Measurements from ENCODE around the gene CHAC1. TPM values are rescaled to one million over a fixed set of nuclear protein-coding genes. Genes with fewer than 3 reads are reported as not detected.
"Not testable (repeated sequence)": the region's sequence is repeated elsewhere in the genome, so short reads cannot be mapped to it uniquely, and the experiment has no call there.

CHAC1 gene
- total RNA-seq, 1 experiment from 2014 or later, result 1.9 TPM

DNA sequence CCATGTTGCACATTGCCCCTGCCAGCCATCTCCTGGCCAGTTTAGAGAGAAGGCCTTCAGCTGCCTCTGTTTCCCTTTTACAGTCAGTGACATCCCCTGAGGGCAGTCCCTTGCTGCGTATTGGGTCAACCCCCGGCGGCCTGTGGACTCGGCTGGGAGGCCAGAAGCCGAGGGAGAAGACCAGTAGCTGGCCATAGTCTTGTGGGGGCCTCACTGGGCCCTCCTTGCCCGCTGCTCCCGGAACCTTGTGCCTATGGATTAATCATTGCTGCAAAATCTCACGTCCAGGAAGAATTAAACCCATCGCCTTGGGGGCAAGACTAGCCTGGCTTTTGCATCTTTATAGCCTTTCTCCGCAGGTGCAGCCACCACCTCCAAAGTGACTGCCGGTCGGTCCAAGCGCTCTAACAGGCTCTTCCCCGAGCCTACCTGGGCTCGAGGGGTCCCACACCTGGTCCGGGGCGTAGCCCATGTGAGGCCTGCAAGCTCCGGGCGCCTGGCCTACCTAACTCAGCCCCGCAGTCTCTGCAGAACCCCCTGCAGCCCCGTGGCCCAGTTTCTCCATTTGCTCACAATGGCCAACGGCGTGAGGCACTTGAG, 870 bp upstream of the CHAC1 start:
- peaks cover 18% of the 10 kb centered on the region for H3K4me1 ChIP-seq (replicated peaks)
- H3K36me3 ChIP-seq, result no peaks in the 10 kb centered on the region
- H3K4me3 ChIP-seq, result peak overlapping the region; percentile 52
- no peak for DNase-seq (ENCODE audit: low read depth in 1 of 2, low spot score in 2 of 2)
- no peaks in the 10 kb centered on the region for H3K9me3 ChIP-seq (replicated peaks)
- no peaks in the 10 kb centered on the region for H3K27me3 ChIP-seq (replicated peaks)
- H3K27ac ChIP-seq, result peak overlapping the region; percentile 47

DNA sequence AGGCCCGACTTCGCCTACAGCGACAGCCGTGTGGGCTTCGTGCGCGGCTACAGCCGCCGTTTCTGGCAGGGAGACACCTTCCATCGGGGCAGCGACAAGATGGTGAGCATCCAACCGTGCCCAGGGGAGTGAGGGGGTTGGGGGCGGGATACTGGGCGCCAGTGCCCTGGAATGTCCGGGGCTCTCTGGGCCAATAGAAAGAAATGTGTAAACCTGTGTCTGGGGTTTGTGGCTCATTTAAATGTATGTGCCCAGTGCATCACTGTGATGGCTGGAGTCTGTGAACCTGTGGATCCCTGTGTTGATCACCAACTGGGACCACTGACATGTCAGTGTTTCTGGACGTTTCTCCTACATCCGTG, 423 bp downstream of the CHAC1 start:
- H3K27me3 ChIP-seq (replicated peaks), result no peaks in the 10 kb centered on the region
- peaks cover 18% of the 10 kb centered on the region for H3K4me1 ChIP-seq (replicated peaks)
- no peak overlapping the region for H3K27ac ChIP-seq
- no peaks in the 10 kb centered on the region for H3K9me3 ChIP-seq (replicated peaks)
- peak overlapping the region; percentile 52 for H3K4me3 ChIP-seq
- DNase-seq (ENCODE audit: low read depth in 1 of 2, low spot score in 2 of 2), result no peak
- no peaks in the 10 kb centered on the region for H3K36me3 ChIP-seq

DNA sequence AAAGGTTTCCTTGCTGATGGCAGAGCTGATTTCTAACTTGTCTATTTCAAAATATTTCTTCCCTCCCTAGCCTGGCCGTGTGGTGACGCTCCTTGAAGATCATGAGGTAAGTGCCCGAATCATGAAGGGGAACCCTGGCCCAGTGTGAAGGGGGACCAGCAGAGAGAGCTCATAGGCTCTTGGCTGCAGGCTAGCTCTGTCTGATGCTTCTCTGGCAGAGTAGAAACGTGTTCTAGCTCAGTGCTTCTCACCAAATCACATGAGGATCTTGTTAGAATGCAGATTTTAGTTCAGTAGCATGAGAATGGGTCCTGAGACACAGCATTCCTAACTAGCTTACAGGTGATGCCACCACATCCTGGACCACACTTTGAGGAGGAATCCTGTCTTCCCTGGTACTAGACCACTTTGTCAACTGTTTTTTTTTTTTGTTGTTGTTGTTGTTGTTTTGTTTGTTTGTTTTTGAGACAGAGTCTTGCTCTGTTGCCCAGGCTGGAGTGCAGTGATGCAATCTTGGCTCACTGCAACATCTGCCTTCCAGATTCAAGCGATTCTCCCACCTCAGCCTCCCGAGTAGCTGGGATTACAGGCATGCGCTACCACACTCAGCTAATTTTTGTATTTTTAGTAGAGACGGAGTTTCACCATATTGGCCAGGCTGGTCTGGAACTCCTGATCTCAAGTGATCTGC, 1.0 kb downstream of the CHAC1 start:
- not testable (repeated sequence) for H3K36me3 ChIP-seq; H3K9me3 ChIP-seq (replicated peaks); H3K27ac ChIP-seq; DNase-seq (ENCODE audit: low read depth in 1 of 2, low spot score in 2 of 2); H3K27me3 ChIP-seq (replicated peaks)
- Histone ChIP-seq H3K4me1 (replicated peaks) (peaks cover 18% of the 10 kb centered on the region), H3K4me3 (peak overlapping the region; percentile 52)

DNA sequence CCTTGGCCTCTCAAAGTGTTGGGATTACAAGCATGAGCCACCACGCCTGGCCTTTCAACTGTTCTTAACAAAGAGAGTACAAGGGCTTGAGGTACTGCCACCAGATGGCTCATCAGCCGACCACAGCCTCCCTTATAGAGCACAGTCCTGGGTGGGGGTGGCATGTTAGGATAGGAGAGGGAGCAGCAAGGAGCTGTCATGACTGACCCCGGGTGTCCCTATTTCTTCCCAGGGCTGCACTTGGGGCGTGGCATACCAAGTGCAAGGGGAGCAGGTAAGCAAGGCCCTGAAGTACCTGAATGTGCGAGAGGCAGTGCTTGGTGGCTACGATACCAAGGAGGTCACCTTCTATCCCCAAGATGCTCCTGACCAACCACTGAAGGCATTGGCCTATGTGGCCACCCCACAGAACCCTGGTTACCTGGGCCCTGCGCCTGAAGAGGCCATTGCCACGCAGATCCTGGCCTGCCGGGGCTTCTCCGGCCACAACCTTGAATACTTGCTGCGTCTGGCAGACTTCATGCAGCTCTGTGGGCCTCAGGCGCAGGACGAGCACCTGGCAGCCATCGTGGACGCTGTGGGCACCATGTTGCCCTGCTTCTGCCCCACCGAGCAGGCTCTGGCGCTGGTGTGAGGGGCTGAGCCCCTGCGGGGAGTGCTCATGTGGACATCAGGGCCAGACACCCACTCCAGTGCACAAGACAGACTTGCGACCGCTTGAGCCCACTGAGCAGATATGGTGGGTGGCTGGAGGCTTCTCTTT, 2.1 kb downstream of the CHAC1 start:
- Histone ChIP-seq H3K4me1 (replicated peaks) (peaks cover 18% of the 10 kb centered on the region), H3K27ac (no peak overlapping the region), H3K27me3 (replicated peaks) (no peaks in the 10 kb centered on the region), H3K36me3 (no peaks in the 10 kb centered on the region), H3K4me3 (no peak overlapping the region), H3K9me3 (replicated peaks) (no peaks in the 10 kb centered on the region)
- peak in 1 of 2 experiments; percentile 40 for DNase-seq (ENCODE audit: low read depth in 1 of 2, low spot score in 2 of 2)

DNA sequence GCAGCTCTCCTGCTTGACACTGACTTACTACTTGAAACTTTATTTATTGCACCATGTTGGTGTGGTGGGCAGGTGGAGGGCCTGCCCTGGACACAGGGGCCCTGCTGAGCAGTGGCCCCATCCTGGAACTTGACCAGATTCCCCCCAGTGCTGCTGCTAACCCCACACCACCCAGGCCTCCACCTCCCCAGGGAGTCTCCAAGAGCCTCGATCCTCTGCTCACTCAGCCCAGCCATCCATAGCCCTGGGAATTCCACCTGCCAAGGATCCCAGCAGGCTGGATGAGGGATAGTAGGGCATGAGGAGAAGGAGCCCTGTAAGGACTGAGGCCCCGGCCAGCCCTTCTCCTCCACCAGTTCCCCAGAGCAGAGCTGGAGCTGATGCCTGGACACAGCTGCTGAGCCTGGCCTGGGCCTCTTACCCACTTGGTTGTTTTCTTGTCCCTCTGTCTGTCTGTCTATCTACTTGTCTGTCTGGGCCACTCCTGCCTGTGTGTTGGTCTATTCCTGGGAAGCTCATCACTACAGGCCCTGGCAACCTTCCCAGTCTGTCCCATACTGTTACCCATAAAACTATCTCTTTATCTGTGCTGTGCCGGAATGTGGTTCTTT, 2.8 kb downstream of the CHAC1 start:
- H3K9me3 ChIP-seq (replicated peaks), result no peaks in the 10 kb centered on the region
- H3K36me3 ChIP-seq, result no peaks in the 10 kb centered on the region
- no peaks in the 10 kb centered on the region for H3K27me3 ChIP-seq (replicated peaks)
- H3K4me1 ChIP-seq (replicated peaks), result peaks cover 21% of the 10 kb centered on the region
- DNase-seq (ENCODE audit: low read depth in 1 of 2, low spot score in 2 of 2), result no peak
- H3K4me3 ChIP-seq, result no peak overlapping the region
- H3K27ac ChIP-seq, result no peak overlapping the region

DNA sequence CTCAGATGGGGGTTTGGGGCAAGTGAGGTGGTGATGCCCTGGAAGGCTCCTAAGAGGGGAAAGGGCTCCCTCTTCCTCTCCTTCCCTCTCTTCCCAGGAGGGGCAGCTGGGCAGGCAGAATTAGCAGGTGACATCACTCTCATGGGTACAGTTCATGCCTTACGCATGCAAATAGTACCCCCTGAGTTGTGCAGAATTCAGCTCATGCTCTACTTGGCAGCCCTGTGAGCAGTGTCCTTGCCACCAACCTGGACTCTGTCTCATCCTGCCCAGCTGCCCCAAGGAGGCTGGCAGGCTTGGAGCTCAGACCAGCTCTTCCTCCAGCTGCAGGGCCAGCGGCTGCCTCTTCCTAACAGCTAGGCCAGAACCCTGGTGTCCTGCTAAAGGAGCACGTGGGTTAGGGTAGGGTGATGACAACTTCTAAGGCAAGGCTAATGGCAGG, 3.3 kb downstream of the CHAC1 start:
- no peaks in the 10 kb centered on the region for H3K9me3 ChIP-seq (replicated peaks)
- no peak overlapping the region for H3K27ac ChIP-seq
- no peaks in the 10 kb centered on the region for H3K36me3 ChIP-seq
- H3K27me3 ChIP-seq (replicated peaks), result no peaks in the 10 kb centered on the region
- H3K4me3 ChIP-seq, result no peak overlapping the region
- DNase-seq (ENCODE audit: low read depth in 1 of 2, low spot score in 2 of 2), result no peak
- peaks cover 21% of the 10 kb centered on the region for H3K4me1 ChIP-seq (replicated peaks)

DNA sequence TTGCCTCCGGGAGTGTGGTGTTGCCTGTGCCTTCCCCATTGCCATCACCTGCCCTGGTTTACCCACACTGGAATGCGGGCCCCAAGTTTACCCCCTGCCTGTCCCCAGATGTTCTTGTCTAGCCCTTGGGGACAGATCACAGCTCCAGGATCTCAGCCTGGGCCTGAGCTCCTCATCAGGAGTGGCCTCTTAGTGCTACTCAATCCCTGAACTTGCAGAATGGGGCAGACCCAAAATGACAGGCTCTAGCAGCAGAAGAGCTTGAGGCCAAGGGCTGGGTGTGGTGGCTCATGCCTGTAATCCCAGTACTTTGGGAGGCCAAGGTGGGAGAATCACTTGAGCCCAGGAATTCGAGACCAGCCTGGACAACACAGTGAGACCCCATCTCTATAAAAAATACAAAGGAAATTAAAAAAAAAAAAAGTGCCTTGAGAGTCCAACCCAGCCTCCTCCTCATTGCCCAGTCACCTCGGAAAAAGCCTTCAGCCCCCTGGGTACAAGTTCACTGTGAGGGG, 3.8 kb downstream of the CHAC1 start:
- no peaks in the 10 kb centered on the region for H3K36me3 ChIP-seq
- no peak overlapping the region for H3K27ac ChIP-seq
- no peak for DNase-seq (ENCODE audit: low read depth in 1 of 2, low spot score in 2 of 2)
- H3K4me3 ChIP-seq, result no peak overlapping the region
- peaks cover 21% of the 10 kb centered on the region for H3K4me1 ChIP-seq (replicated peaks)
- no peaks in the 10 kb centered on the region for H3K27me3 ChIP-seq (replicated peaks)
- H3K9me3 ChIP-seq (replicated peaks), result no peaks in the 10 kb centered on the region

DNA sequence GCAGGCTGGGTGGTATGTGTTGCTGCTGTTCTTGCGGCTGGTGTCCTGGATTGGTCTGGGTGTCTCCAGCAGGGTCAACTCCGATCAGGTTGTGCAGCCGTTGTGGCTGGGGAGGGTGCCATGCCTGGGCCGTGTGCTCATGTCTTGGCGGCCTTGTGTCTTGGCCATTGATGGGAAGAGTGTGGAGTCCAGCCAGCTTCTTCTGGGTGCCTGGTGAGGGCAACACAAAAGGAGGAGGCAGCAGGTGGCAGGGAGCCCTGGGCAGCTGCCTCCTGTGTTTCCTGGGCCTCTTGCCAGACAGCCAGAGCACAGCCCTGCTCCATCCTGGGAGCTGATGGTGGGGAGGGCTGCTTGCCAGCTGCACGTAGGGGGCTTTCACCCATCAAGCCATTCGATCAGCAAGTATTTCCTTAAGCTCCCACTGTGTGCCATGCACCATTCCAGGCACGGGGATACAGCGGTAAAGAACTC, 4.3 kb downstream of the CHAC1 start:
- no peak for DNase-seq (ENCODE audit: low read depth in 1 of 2, low spot score in 2 of 2)
- peaks cover 16% of the 10 kb centered on the region for H3K4me1 ChIP-seq (replicated peaks)
- H3K27ac ChIP-seq, result no peak overlapping the region
- H3K9me3 ChIP-seq (replicated peaks), result no peaks in the 10 kb centered on the region
- H3K4me3 ChIP-seq, result no peak overlapping the region
- H3K27me3 ChIP-seq (replicated peaks), result no peaks in the 10 kb centered on the region
- no peaks in the 10 kb centered on the region for H3K36me3 ChIP-seq

DNA sequence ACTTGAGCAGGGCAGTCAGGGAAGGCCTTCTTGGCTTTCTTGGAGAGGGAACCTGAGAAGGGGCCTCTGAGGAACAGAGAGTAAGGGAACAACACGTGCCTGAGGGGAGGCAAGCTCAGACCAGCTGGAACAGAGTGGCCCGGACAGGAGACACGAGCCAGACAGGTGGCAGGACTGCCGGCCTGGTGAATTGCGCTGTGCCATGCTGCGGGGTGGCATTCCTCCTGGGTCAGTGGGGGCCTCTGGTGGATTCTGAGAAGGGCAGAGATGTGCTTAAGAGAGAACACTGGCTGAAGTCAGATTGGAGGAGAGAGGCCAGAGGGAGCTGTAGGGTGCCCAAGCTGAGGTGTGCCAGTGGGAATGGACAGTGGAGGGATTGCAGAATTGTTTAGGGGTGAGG, 4.9 kb downstream of the CHAC1 start:
- no peaks in the 10 kb centered on the region for H3K36me3 ChIP-seq
- H3K4me3 ChIP-seq, result no peak overlapping the region
- DNase-seq (ENCODE audit: low read depth in 1 of 2, low spot score in 2 of 2), result no peak
- no peaks in the 10 kb centered on the region for H3K27me3 ChIP-seq (replicated peaks)
- peaks cover 13% of the 10 kb centered on the region; the same call in 1 of the 2 replicates for H3K4me1 ChIP-seq (replicated peaks)
- H3K27ac ChIP-seq, result no peak overlapping the region
- no peaks in the 10 kb centered on the region for H3K9me3 ChIP-seq (replicated peaks)

DNA sequence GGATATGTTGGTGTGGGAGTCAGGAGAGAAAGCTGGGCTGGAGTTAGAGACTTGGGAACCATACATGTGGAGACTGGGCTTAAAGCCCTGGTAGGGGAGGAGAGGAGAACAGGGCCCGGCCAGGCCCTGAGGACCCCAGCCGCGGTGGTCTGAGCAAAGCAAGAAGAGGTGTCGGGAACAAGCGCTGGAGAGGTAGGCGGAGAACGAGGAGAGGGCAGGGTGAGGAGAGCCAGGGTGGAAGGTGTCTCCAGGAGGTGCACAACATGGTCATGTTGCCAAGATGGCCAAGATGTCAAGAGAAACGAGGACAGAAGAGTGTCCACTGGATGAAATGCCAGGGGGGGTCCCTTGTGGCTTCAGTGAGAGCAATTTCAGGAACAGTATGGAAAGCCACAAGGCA, 5.5 kb downstream of the CHAC1 start:
- no peak for DNase-seq (ENCODE audit: low read depth in 1 of 2, low spot score in 2 of 2)
- Histone ChIP-seq H3K27ac (no peak overlapping the region), H3K4me1 (replicated peaks) (peaks cover 9% of the 10 kb centered on the region; the same call in 1 of the 2 replicates), H3K9me3 (replicated peaks) (no peaks in the 10 kb centered on the region), H3K36me3 (no peaks in the 10 kb centered on the region), H3K4me3 (no peak overlapping the region), H3K27me3 (replicated peaks) (no peaks in the 10 kb centered on the region)

DNA sequence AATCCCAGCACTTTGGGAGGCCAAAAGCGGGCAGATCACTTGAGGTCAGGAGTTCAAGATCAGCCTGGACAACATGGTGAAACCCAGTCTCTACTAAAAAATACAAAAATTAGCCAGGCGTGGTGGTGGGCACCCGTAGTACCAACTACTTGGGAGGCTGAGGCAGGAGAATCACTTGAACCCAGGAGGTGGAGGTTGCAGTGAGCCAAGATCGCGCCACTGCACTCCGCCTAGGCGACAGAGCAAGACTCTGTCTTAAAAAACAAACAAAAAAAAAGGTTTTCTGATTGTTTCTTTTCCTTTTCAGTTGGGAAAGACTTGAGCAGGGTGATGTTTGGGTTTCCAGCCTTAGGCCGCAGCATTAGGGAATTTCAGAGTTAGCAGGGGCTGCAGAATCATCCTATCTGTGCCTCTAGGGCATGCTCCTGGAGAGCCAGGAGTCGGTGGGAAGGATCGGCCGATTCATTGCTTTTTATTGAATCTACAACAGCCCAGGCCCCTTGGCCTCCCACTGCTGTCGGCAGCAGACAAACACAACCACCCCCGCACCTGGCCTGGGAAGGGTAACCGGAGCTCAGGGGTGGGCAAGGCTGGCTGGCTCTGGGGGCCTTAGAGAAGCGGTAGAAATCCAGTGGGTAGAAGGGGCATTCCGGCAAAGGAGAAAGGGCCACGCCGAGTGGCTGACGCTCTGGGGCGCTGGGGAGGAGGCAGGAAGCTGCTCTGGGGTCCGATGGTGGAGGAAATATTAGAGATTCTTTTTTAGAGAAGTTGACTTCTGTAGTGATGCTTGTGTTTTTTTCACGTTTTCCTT, 6.3 kb downstream of the CHAC1 start:
- Histone ChIP-seq H3K9me3 (replicated peaks) (no peaks in the 10 kb centered on the region), H3K4me1 (replicated peaks) (0 out of 2 replicates have a peak, but pooled peaks cover 3% of the 10 kb centered on the region), H3K27me3 (replicated peaks) (no peaks in the 10 kb centered on the region), H3K36me3 (no peaks in the 10 kb centered on the region), H3K27ac (no peak overlapping the region), H3K4me3 (no peak overlapping the region)
- DNase-seq (ENCODE audit: low read depth in 1 of 2, low spot score in 2 of 2), result no peak

DNA sequence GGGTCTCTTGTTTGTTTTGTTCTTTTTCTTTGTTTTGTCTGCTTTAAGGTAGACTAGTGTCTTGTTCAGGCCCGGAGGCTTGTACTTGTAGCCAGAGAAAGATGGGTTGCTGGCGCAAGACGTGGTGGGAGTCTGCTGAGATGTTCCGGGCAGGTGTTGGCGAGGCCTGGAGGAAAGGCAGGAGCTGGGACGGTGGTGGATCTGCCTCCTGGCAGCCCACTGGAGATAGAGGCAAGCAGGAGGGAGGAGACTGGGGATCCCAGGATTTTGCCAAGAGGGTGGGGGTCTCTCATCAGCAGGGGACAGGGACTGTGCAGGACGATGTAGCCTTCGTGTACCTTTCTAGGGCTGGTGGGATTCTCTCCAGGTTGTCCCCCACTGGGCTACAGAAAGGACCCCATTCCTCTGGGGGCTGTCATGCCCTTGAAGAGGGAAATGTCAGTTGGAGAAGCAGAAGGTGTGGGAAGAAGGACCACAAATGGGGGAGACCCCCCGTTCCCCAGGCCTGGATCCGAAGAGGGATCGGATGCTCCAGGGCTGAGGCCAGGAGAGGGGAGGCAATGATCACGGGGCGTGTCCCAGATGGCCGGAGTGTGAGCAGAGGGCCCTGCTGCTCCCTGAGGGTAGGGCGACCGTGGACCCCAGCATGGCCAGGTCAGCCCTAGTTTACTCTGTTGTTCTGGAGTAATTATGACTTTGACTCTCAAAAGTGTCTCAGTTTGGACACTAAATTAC, 7.0 kb downstream of the CHAC1 start:
- Histone ChIP-seq H3K4me3 (no peak overlapping the region), H3K27me3 (replicated peaks) (no peaks in the 10 kb centered on the region), H3K9me3 (replicated peaks) (no peaks in the 10 kb centered on the region), H3K27ac (no peak overlapping the region), H3K4me1 (replicated peaks) (0 out of 2 replicates have a peak, but pooled peaks cover 3% of the 10 kb centered on the region), H3K36me3 (no peaks in the 10 kb centered on the region)
- DNase-seq (ENCODE audit: low read depth in 1 of 2, low spot score in 2 of 2), result no peak
